ENCODE measurements around the gene SUCLG1.

Gene SUCLG1

GRCh38 chr2:84459018-84459943 lies at the start of gene SUCLG1:
Gene SUCLG1 (minus strand): TSS chr2:84459280. CDS start chr2:84459269, 11 bp downstream.
- DNase-seq: peak; percentile 73

GRCh38 chr2:84498150-84498799 lies 39.2 kb upstream of the SUCLG1 start:
- DNase-seq: no peak

GRCh38 chr2:84497285-84497684 lies 38.2 kb upstream of the SUCLG1 start:
- no peak for DNase-seq

- DNase-seq: no peak
These were observed 37.3 kb upstream of the SUCLG1 start for GRCh38 chr2:84496386-84496785.

- peak; percentile 31 for DNase-seq
These were observed 36.6 kb upstream of the SUCLG1 start for GRCh38 chr2:84495539-84496146.

GRCh38 chr2:84494070-84494469 lies 35.0 kb upstream of the SUCLG1 start:
- no peak for DNase-seq

GRCh38 chr2:84493514-84493913 lies 34.4 kb upstream of the SUCLG1 start:
- peak; percentile 81 for DNase-seq

- DNase-seq: no peak
These were observed 33.5 kb upstream of the SUCLG1 start for GRCh38 chr2:84492571-84492970.

GRCh38 chr2:84491741-84492140 lies 32.7 kb upstream of the SUCLG1 start:
- DNase-seq: no peak

- DNase-seq: no peak
These were observed 32.2 kb upstream of the SUCLG1 start for GRCh38 chr2:84491256-84491655.

GRCh38 chr2:84487298-84487996 lies 28.4 kb upstream of the SUCLG1 start:
- peak; percentile 72 for DNase-seq

- DNase-seq: peak; percentile 48
These were observed 27.5 kb upstream of the SUCLG1 start for GRCh38 chr2:84486441-84487115.

GRCh38 chr2:84483320-84483719 lies 24.2 kb upstream of the SUCLG1 start:
- DNase-seq: no peak

- no peak for DNase-seq
These were observed 23.5 kb upstream of the SUCLG1 start for GRCh38 chr2:84482603-84483002.

GRCh38 chr2:84481702-84482101 lies 22.6 kb upstream of the SUCLG1 start:
- DNase-seq: no peak

- no peak for DNase-seq
These were observed 19.8 kb upstream of the SUCLG1 start for GRCh38 chr2:84478867-84479266.

GRCh38 chr2:84477886-84478285 lies 18.8 kb upstream of the SUCLG1 start:
- no peak for DNase-seq

- DNase-seq: no peak
These were observed 15.1 kb upstream of the SUCLG1 start for GRCh38 chr2:84474176-84474575.

GRCh38 chr2:84472856-84473565 lies 13.9 kb upstream of the SUCLG1 start:
- DNase-seq: no peak

- peak; percentile 67 for DNase-seq
These were observed 13.3 kb upstream of the SUCLG1 start for GRCh38 chr2:84472423-84472822.

GRCh38 chr2:84467389-84467788 lies 8.3 kb upstream of the SUCLG1 start:
- DNase-seq: no peak

- no peak for DNase-seq
These were observed 2.2 kb upstream of the SUCLG1 start for GRCh38 chr2:84461310-84461709.
